HG03442 (cell line): ENCODE measurements around the gene CORO7.
A peak's percentile ranks its signal among the peaks of the same experiment; 100 is the strongest.

ENCODE experiments used
- ATAC-seq: cut with Tn5 transposase; IDR thresholded peaks from one replicate; pipeline ENCODE4 v1.9.1; 2021; ENCODE audit warnings: mild to moderate bottlenecking, moderate library complexity; ENCODE audit not compliant: unreplicated experiment

The CORO7 gene

DNA sequence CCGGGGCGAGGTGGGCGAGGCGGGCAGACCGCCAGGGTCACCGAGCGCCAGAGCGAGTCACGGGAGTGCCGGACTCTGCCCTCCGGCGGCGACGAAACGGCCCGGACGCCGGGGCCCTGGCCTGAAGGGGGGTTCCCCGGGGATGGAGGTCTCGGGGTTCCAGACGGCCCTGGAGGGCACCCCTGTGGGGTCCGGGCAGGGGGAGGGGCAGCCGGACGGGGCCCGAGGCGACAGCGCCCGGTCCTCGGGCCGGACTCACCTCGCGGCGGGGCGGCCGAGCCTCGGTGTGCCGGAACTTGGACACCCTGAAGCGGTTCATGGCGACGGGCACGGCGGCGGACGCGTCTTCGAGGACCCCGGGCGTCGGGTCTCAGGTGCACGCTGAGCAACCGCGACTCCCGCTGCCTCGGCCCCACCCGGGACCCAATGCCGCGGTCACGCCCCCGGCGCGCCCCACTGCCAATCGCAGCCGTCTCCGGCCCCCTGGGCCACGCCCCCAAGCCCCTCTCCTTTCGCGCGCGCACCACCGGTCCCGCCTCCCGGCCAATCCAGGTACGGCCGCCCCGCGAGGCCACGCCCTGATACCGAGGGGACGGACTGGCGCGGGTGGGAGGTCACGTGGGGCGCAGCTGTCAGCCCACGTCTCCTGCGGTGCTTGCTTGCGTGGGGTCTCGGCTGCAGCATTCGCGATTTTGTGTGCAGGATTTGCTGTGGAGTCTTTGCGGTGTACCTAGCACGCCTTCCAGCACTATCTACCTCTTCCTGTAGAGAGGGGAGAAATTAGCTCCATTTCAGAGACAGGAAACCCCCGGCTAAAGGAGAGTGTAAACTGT, at the start of gene CORO7:
CORO7 (minus strand) TSS at position 397 of the 833 bp plus-strand sequence; CDS start at position 319, 78 bp downstream.
- ATAC-seq = peak; percentile 60

GRCh38 chr16:4463522-4464163, 47.2 kb upstream of the CORO7 start:
- ATAC-seq = no peak

DNA sequence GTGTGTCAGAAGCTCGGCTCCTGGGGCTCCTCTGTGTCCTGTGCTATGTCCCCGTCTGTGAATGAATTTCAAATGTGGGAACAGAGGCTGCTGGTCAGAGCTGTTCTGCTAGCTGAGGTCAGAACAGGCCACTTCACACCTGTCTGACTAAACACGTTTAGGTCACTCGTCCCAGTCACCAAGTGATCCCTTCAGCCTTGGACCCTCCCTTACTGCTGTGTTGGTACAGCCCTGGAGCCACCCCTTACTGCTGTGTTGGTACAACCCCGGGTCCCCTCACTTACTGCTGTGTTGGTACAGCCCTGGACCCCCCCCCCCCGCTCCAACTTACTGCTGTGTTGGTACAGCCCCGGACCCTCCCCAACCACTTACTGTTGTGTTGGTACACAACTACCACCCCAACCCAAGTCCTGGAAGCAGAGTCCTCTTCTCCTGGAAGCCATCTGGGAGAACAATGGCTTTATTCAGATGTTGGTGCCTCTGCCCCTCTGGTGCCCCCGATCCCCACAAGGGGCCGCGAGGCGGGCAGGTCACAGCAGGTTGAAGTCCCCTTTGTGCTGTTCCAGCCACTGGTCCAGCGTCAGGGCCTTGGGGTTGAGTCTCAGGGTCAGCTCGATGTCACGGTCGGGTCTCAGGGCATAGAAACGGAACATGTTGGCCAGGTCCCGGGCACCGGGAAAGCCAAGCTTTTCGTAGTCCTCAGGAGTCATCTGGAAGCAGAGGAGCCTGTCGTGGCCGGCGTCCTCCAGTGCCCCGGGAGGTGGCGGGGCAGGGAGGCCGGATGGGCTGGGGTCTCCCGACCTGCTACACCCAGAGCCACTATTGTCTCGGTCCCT, 45.1 kb upstream of the CORO7 start:
- ATAC-seq = no peak

DNA sequence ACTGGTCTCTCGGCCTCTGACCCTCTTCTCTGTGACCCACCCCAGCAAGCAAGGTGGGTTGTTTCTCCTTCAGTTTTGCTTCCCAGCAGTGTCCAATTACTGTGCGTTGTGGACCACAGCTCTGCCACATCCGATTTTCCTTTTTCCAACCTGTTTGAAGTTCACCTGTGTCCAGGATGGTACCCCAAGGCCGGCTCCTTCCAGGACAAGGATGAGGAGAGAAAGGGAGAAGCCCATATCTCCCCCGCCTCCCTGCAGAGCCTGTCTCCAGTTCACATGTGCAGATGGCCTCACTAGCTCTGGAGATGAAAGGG, 44.5 kb upstream of the CORO7 start:
- ATAC-seq = no peak

- no peak for ATAC-seq
These were observed 39.6 kb upstream of the CORO7 start for GRCh38 chr16:4455951-4456350.

DNA sequence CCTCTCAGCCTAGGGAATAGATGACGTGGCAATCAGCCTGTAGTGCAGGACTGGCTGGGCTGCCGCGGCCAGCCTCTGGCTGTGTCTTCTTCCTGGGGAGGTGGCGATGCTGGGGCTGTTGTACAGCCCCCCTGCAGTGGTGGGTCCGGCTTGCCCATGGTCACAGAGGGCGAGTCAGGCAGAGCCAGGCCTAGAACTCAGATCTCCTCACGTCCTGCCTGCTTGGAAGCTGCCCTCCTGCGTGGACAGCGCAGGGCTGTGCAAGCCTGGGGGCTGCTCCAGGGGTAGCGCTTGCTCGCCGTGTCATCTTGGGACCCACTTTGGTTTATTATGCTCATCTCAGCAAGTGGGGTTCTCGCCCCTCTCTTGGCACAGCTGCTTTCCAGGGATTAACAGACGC, 38.7 kb upstream of the CORO7 start:
- no peak for ATAC-seq

GRCh38 chr16:4454623-4455022, 38.2 kb upstream of the CORO7 start:
- ATAC-seq = no peak

GRCh38 chr16:4452674-4453073, 36.3 kb upstream of the CORO7 start:
- ATAC-seq = no peak

- no peak for ATAC-seq
These were observed 34.6 kb upstream of the CORO7 start for GRCh38 chr16:4450931-4451519.

- no peak for ATAC-seq
These were observed 34.0 kb upstream of the CORO7 start for GRCh38 chr16:4450430-4450829.

GRCh38 chr16:4443986-4444385, 27.6 kb upstream of the CORO7 start:
- no peak for ATAC-seq

DNA sequence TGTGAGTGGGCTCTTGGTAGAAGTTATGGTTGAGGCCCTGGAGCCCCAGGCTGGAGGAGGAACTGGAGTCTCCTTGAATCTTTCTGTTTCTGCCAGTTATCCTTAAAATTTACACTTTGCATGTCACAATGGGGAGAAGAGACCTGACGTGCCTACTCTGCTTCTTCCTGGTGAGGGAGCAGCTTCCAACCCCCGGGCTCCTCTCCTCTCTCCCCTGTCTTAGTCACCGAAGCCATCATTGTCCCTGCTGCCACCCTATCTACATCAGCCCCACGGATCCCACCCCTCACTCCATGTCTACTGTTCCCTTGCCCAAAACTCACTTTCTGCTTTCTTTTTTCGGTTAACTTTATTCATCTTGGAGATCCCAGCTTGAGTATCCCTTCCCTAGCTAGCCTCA, 26.9 kb upstream of the CORO7 start:
- ATAC-seq = no peak

GRCh38 chr16:4442371-4442770, 26.0 kb upstream of the CORO7 start:
- ATAC-seq = no peak

DNA sequence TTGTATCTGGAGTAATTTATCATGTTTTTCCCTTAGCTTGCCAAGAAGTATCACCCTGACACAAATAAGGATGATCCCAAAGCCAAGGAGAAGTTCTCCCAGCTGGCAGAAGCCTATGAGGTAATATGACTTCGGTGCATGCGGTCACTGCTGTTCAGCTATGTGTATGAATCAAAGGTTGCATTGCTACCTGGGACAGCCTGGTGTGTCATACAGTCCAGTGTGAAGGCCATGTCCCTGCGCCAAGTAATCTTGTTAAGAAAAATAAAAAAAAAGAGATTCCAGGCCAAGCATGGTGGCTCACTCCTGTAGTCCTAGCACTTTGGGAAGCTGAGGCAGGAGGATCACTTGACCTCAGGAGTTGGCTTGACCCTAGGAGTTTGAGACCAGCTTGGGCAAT, 21.0 kb upstream of the CORO7 start:
- ATAC-seq = no peak

GRCh38 chr16:4435337-4436067, 19.1 kb upstream of the CORO7 start:
- ATAC-seq = no peak

DNA sequence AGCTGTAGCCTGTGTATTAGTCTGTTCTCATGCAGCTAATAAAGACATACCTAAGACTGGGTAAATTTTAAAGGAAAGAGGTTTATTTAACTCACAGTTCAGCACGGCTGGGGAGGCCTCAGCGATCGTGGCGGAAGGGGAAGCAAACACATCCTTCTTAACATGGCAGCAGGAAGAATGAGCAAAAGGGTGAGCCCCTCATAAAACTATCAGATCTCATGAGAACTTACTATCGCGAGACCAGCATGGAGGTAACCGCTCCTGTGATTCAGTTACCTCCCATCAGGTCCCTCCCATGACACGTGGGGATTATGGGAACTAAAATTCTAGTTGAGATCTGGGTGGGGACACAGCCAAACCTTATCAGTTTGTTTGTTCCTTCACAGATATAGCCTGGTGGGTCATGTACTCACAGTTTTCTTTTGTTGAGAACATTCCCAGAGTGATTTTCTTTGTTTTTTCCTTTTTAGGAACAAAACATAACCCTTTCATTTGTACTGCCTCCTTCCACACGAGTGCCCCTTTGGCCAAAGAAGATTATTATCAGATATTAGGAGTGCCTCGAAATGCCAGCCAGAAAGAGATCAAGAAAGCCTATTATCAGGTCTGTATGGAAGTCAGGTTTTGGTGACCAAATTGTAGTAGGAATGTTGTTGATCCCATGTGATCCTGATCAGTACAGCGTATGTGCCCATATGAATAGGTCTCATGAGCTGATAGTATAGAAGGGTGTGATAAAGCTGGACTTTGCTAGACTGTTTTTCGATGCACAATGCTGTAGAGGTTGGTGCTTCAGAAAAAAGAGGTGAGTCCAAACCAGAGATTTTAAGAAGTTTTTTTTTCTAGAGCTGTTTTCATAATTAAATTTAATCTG, 17.8 kb upstream of the CORO7 start:
- no peak for ATAC-seq

GRCh38 chr16:4433228-4433627, 16.8 kb upstream of the CORO7 start:
- no peak for ATAC-seq

DNA sequence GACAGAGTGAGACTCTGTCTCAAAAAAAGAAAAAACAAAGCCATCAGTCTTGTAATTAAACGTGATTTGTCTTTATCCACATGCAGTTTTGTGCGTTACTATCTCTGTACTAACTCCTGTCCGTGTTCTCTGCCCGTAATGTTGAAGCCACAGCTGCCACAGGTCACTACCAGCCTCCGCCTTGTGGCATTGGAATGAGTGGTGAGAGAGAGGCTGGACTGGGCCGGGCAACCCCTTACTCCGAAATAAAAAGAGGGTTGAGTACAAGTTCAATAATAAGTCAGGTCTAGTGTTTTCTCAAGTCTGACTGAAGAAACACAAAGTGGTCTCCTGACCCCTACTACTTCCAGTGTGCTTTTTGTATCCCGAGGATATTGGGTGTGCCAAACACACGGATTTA, 14.6 kb upstream of the CORO7 start:
- ATAC-seq = no peak

- no peak for ATAC-seq
These were observed 12.1 kb upstream of the CORO7 start for GRCh38 chr16:4428500-4428899.
